Activated naive CD8-positive, alpha-beta T cell treated with anti-CD3 and anti-CD28 coated beads, Interleukin-2, amount 50 U/mL, for 24 hours (primary cell): ENCODE results near the gene POU4F1.

Experiments
- ATAC-seq: fragments of 150-1000 bp; cut with Tn5 transposase; one replicate; pipeline ENCODE4 v1.10.0; 2021
- DNase-seq: peaks from one replicate; pipeline ENCODE4 v3.0.0; 2021
- H3K27ac Mint-ChIP-seq: one replicate; pipeline ENCODE4 v1.8.0; 2021; ENCODE audit warnings: mild to moderate bottlenecking, mixed read lengths
- H3K27me3 Mint-ChIP-seq: one replicate; pipeline ENCODE4 v1.8.0; 2021; ENCODE audit warnings: mixed read lengths
- H3K36me3 Mint-ChIP-seq: one replicate; pipeline ENCODE4 v1.8.0; 2021; ENCODE audit warnings: low read depth, mixed read lengths
- H3K4me1 Mint-ChIP-seq: one replicate; pipeline ENCODE4 v1.8.0; 2021; ENCODE audit warnings: mixed read lengths
- H3K4me3 Mint-ChIP-seq: one replicate; pipeline ENCODE4 v1.8.0; 2021; ENCODE audit warnings: mild to moderate bottlenecking, moderate library complexity, mixed read lengths
- H3K9me3 Mint-ChIP-seq: one replicate; pipeline ENCODE4 v1.8.0; 2021; ENCODE audit warnings: mixed read lengths

POU4F1 gene

GRCh38 chr13:78586706-78587105, 16.6 kb downstream of the POU4F1 start:
- Mint-ChIP-seq H3K27me3 (peaks cover 67% of the 10 kb centered on the region), H3K27ac (no peak overlapping the region), H3K9me3 (peaks cover 34% of the 10 kb centered on the region), H3K4me3 (no peak overlapping the region), H3K36me3 (peaks cover 5% of the 10 kb centered on the region), H3K4me1 (no peaks in the 10 kb centered on the region)
- no peak for ATAC-seq
- no peak for DNase-seq

GRCh38 chr13:78576261-78576660, 27.1 kb downstream of the POU4F1 start:
- DNase-seq (no peak), ATAC-seq (no peak)
- no peaks in the 10 kb centered on the region for H3K36me3 Mint-ChIP-seq
- peaks cover 29% of the 10 kb centered on the region for H3K27me3 Mint-ChIP-seq
- H3K4me3 Mint-ChIP-seq, result no peak overlapping the region
- H3K9me3 Mint-ChIP-seq, result no peaks in the 10 kb centered on the region
- H3K4me1 Mint-ChIP-seq, result no peaks in the 10 kb centered on the region
- H3K27ac Mint-ChIP-seq, result no peak overlapping the region

- H3K4me1 Mint-ChIP-seq, result no peaks in the 10 kb centered on the region
- no peak for DNase-seq
- H3K27me3 Mint-ChIP-seq, result peaks cover 20% of the 10 kb centered on the region
- H3K4me3 Mint-ChIP-seq, result no peak overlapping the region
- H3K36me3 Mint-ChIP-seq, result no peaks in the 10 kb centered on the region
- H3K27ac Mint-ChIP-seq, result no peak overlapping the region
- no peaks in the 10 kb centered on the region for H3K9me3 Mint-ChIP-seq
- ATAC-seq, result no peak
Observed at GRCh38 chr13:78572459-78572858, 30.9 kb downstream of the POU4F1 start.

- Mint-ChIP-seq H3K27me3 (peaks cover 14% of the 10 kb centered on the region), H3K4me3 (no peak overlapping the region), H3K4me1 (no peaks in the 10 kb centered on the region), H3K27ac (no peak overlapping the region), H3K36me3 (no peaks in the 10 kb centered on the region), H3K9me3 (no peaks in the 10 kb centered on the region)
- no peak for ATAC-seq
- DNase-seq, result no peak
Observed at GRCh38 chr13:78569029-78569428, 34.3 kb downstream of the POU4F1 start.

GRCh38 chr13:78566631-78567030, 36.7 kb downstream of the POU4F1 start:
- H3K27ac Mint-ChIP-seq, result no peak overlapping the region
- ATAC-seq (no peak), DNase-seq (no peak)
- H3K27me3 Mint-ChIP-seq, result peaks cover 14% of the 10 kb centered on the region
- H3K9me3 Mint-ChIP-seq, result no peaks in the 10 kb centered on the region
- H3K4me1 Mint-ChIP-seq, result no peaks in the 10 kb centered on the region
- no peaks in the 10 kb centered on the region for H3K36me3 Mint-ChIP-seq
- no peak overlapping the region for H3K4me3 Mint-ChIP-seq

- no peak overlapping the region for H3K4me3 Mint-ChIP-seq
- H3K4me1 Mint-ChIP-seq, result no peaks in the 10 kb centered on the region
- no peaks in the 10 kb centered on the region for H3K9me3 Mint-ChIP-seq
- peaks cover 11% of the 10 kb centered on the region for H3K27me3 Mint-ChIP-seq
- H3K27ac Mint-ChIP-seq, result no peak overlapping the region
- ATAC-seq (no peak), DNase-seq (no peak)
- no peaks in the 10 kb centered on the region for H3K36me3 Mint-ChIP-seq
Observed at GRCh38 chr13:78562237-78562889, 41.0 kb downstream of the POU4F1 start.
